Breast epithelium (tissue), 3 donors: ENCODE results near the gene CD72.

ENCODE experiments used
- POLR2A ChIP-seq: fragments of 450-650 bp; IDR thresholded peaks from one replicate; pipeline ENCODE4 v1.6.1; 2016; ENCODE audit warnings: antibody characterized with exemption, mild to moderate bottlenecking, moderate library complexity
- TF ChIP-seq, protein P1 (sequence below), 3 donors: fragments of 450-650 bp; IDR thresholded peaks; one replicate each; pipeline ENCODE4 v1.5.1; 2016 to 2017; ENCODE audit warnings: antibody characterized with exemption in 3 of 3, mild to moderate bottlenecking in 3 of 3, moderate library complexity in 3 of 3

DNA sequence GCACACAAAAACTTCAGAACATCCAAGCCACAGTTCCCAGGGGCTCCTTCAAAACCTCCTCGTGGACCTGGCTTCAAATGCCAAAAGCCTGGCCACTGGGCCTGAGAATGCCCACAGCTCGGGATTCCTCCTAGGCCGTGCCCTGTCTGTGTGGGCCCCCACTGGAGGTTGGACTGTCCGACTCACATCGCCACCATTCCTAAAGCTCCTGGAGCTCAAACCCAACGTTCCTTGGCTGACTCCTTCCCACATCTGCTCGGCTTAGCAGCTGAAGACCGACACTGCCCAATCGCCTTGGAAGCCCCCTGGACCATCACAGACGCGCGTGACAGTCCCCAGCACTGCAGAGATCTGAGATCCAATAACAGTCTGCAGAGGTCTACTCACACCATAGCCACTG lies 24.8 kb upstream of the CD72 start:
- TF ChIP-seq, protein P1, sequence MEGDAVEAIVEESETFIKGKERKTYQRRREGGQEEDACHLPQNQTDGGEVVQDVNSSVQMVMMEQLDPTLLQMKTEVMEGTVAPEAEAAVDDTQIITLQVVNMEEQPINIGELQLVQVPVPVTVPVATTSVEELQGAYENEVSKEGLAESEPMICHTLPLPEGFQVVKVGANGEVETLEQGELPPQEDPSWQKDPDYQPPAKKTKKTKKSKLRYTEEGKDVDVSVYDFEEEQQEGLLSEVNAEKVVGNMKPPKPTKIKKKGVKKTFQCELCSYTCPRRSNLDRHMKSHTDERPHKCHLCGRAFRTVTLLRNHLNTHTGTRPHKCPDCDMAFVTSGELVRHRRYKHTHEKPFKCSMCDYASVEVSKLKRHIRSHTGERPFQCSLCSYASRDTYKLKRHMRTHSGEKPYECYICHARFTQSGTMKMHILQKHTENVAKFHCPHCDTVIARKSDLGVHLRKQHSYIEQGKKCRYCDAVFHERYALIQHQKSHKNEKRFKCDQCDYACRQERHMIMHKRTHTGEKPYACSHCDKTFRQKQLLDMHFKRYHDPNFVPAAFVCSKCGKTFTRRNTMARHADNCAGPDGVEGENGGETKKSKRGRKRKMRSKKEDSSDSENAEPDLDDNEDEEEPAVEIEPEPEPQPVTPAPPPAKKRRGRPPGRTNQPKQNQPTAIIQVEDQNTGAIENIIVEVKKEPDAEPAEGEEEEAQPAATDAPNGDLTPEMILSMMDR (IDR thresholded peaks at IDR 0.05): no peak
- TF ChIP-seq POLR2A: no peak
